Neural cell (in vitro differentiated cells): ENCODE measurements around the gene ESR1.

ENCODE experiments used
- EP300 ChIP-seq: fragments of 450-650 bp; conservative IDR thresholded peaks from 2 replicates; pipeline ENCODE4 v1.6.1; 2014; ENCODE audit warnings: antibody characterized with exemption, mild to moderate bottlenecking, moderate library complexity; ENCODE audit not compliant: poor library complexity, severe bottlenecking
- EZH2 ChIP-seq: fragments of 200-600, 300-800 bp; shearing (Covaris generic), sonication (generic); IDR thresholded peaks from 2 replicates; pipeline ENCODE4 v1.6.1; 2014; ENCODE audit warnings: antibody characterized with exemption, low read length, borderline replicate concordance, mild to moderate bottlenecking; ENCODE audit not compliant: insufficient read depth, poor library complexity, severe bottlenecking
- MXI1 ChIP-seq: fragments of 450-650 bp; conservative IDR thresholded peaks from 2 replicates; pipeline ENCODE4 v1.6.1; 2014; ENCODE audit warnings: antibody characterized with exemption, mild to moderate bottlenecking; ENCODE audit not compliant: poor library complexity, severe bottlenecking
- POLR2AphosphoS5 ChIP-seq: IDR thresholded peaks from 2 replicates; pipeline ENCODE4 v1.6.1; 2012
- RAD21 ChIP-seq: fragments of 450-650 bp; conservative IDR thresholded peaks from 2 replicates; pipeline ENCODE4 v1.6.1; 2014; ENCODE audit warnings: antibody characterized with exemption, mild to moderate bottlenecking, moderate library complexity
- TAF1 ChIP-seq: IDR thresholded peaks from 2 replicates; pipeline ENCODE4 v1.6.1; 2012; ENCODE audit warnings: low read depth
- TF ChIP-seq, protein P1 (sequence below): fragments of 450-650 bp; IDR thresholded peaks from 2 replicates; pipeline ENCODE4 v1.5.1; 2014; ENCODE audit warnings: antibody characterized with exemption, mild to moderate bottlenecking, moderate library complexity; ENCODE audit not compliant: poor library complexity, severe bottlenecking
- TF ChIP-seq, protein P2 (sequence below): IDR thresholded peaks from 2 replicates; pipeline ENCODE4 v1.6.1; 2012; ENCODE audit warnings: borderline replicate concordance

DNA sequence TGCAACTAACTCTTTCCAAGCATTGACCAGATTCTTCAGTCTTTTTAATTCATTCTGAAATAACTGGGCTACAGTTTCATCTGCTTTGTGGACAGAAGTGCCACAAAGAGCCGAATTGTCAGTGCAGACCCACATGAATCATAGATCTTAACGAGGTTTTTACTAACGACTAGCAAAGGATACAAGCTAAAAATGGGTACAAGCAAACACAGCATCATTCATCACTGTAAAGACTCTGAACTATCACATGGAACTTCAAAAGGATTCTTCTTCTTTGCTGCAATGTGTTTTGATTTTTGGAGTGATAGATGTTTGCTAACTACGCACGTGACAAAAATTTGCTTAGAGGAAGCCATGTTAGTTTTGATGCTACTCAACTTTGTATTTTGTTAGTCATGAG is 227.1 kb downstream of the ESR1 start:
- TF ChIP-seq, protein P1, sequence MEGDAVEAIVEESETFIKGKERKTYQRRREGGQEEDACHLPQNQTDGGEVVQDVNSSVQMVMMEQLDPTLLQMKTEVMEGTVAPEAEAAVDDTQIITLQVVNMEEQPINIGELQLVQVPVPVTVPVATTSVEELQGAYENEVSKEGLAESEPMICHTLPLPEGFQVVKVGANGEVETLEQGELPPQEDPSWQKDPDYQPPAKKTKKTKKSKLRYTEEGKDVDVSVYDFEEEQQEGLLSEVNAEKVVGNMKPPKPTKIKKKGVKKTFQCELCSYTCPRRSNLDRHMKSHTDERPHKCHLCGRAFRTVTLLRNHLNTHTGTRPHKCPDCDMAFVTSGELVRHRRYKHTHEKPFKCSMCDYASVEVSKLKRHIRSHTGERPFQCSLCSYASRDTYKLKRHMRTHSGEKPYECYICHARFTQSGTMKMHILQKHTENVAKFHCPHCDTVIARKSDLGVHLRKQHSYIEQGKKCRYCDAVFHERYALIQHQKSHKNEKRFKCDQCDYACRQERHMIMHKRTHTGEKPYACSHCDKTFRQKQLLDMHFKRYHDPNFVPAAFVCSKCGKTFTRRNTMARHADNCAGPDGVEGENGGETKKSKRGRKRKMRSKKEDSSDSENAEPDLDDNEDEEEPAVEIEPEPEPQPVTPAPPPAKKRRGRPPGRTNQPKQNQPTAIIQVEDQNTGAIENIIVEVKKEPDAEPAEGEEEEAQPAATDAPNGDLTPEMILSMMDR, result no peak
- TF ChIP-seq TAF1 (no peak), POLR2AphosphoS5 (no peak), EZH2 (no peak), EP300 (no peak), RAD21 (no peak), MXI1 (no peak)
- TF ChIP-seq, protein P2, sequence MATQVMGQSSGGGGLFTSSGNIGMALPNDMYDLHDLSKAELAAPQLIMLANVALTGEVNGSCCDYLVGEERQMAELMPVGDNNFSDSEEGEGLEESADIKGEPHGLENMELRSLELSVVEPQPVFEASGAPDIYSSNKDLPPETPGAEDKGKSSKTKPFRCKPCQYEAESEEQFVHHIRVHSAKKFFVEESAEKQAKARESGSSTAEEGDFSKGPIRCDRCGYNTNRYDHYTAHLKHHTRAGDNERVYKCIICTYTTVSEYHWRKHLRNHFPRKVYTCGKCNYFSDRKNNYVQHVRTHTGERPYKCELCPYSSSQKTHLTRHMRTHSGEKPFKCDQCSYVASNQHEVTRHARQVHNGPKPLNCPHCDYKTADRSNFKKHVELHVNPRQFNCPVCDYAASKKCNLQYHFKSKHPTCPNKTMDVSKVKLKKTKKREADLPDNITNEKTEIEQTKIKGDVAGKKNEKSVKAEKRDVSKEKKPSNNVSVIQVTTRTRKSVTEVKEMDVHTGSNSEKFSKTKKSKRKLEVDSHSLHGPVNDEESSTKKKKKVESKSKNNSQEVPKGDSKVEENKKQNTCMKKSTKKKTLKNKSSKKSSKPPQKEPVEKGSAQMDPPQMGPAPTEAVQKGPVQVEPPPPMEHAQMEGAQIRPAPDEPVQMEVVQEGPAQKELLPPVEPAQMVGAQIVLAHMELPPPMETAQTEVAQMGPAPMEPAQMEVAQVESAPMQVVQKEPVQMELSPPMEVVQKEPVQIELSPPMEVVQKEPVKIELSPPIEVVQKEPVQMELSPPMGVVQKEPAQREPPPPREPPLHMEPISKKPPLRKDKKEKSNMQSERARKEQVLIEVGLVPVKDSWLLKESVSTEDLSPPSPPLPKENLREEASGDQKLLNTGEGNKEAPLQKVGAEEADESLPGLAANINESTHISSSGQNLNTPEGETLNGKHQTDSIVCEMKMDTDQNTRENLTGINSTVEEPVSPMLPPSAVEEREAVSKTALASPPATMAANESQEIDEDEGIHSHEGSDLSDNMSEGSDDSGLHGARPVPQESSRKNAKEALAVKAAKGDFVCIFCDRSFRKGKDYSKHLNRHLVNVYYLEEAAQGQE, result no peak
